ENCODE data around the gene ELMO1. TPM values are rescaled to one million over a fixed set of nuclear protein-coding genes. Genes with fewer than 3 reads are reported as not detected.

Gene ELMO1
- total RNA-seq, 1 donor from 2014 or later = not detected

GRCh38 chr7:36984710-36985312, 463.9 kb downstream of the ELMO1 start:
- H3K9me3 Mint-ChIP-seq (ENCODE audit: unreplicated experiment) = no peaks in the 10 kb centered on the region
- peaks cover 6% of the 10 kb centered on the region for H3K4me1 Mint-ChIP-seq (ENCODE audit: unreplicated experiment)
- DNase-seq (ENCODE audit: extremely low spot score, unreplicated experiment) = no peak
- no peak for TF ChIP-seq CTCF (IDR thresholded peaks at IDR 0.05)
- H3K4me3 Mint-ChIP-seq (ENCODE audit: unreplicated experiment) = no peak overlapping the region
- no peaks in the 10 kb centered on the region for H3K36me3 Mint-ChIP-seq (ENCODE audit: unreplicated experiment)
- H3K27ac Mint-ChIP-seq (ENCODE audit: unreplicated experiment) = no peak overlapping the region
- H3K27me3 Mint-ChIP-seq (ENCODE audit: unreplicated experiment) = peaks cover 27% of the 10 kb centered on the region

- Mint-ChIP-seq H3K36me3 (ENCODE audit: unreplicated experiment) (no peaks in the 10 kb centered on the region), H3K9me3 (ENCODE audit: unreplicated experiment) (no peaks in the 10 kb centered on the region), H3K27ac (ENCODE audit: unreplicated experiment) (no peak overlapping the region), H3K4me1 (ENCODE audit: unreplicated experiment) (peaks cover 6% of the 10 kb centered on the region), H3K27me3 (ENCODE audit: unreplicated experiment) (peaks cover 27% of the 10 kb centered on the region), H3K4me3 (ENCODE audit: unreplicated experiment) (no peak overlapping the region)
- DNase-seq (ENCODE audit: extremely low spot score, unreplicated experiment) = no peak
- no peak for TF ChIP-seq CTCF (IDR thresholded peaks at IDR 0.05)
Measured at GRCh38 chr7:36984041-36984521, 464.6 kb downstream of the ELMO1 start.

- H3K27ac Mint-ChIP-seq (ENCODE audit: unreplicated experiment) = no peak overlapping the region
- H3K4me1 Mint-ChIP-seq (ENCODE audit: unreplicated experiment) = peaks cover 6% of the 10 kb centered on the region
- no peaks in the 10 kb centered on the region for H3K36me3 Mint-ChIP-seq (ENCODE audit: unreplicated experiment)
- H3K4me3 Mint-ChIP-seq (ENCODE audit: unreplicated experiment) = no peak overlapping the region
- no peak for DNase-seq (ENCODE audit: extremely low spot score, unreplicated experiment)
- H3K27me3 Mint-ChIP-seq (ENCODE audit: unreplicated experiment) = peaks cover 27% of the 10 kb centered on the region
- H3K9me3 Mint-ChIP-seq (ENCODE audit: unreplicated experiment) = no peaks in the 10 kb centered on the region
- TF ChIP-seq CTCF (IDR thresholded peaks at IDR 0.05) = no peak
Measured at GRCh38 chr7:36982766-36983165, 465.9 kb downstream of the ELMO1 start.

GRCh38 chr7:36979810-36980248, 468.8 kb downstream of the ELMO1 start:
- H3K36me3 Mint-ChIP-seq (ENCODE audit: unreplicated experiment) = no peaks in the 10 kb centered on the region
- H3K27me3 Mint-ChIP-seq (ENCODE audit: unreplicated experiment) = peaks cover 10% of the 10 kb centered on the region
- DNase-seq (ENCODE audit: extremely low spot score, unreplicated experiment) = no peak
- H3K27ac Mint-ChIP-seq (ENCODE audit: unreplicated experiment) = no peak overlapping the region
- no peak for TF ChIP-seq CTCF (IDR thresholded peaks at IDR 0.05)
- no peak overlapping the region for H3K4me3 Mint-ChIP-seq (ENCODE audit: unreplicated experiment)
- H3K4me1 Mint-ChIP-seq (ENCODE audit: unreplicated experiment) = peaks cover 3% of the 10 kb centered on the region
- H3K9me3 Mint-ChIP-seq (ENCODE audit: unreplicated experiment) = no peaks in the 10 kb centered on the region

GRCh38 chr7:36978461-36978860, 470.2 kb downstream of the ELMO1 start:
- H3K4me1 Mint-ChIP-seq (ENCODE audit: unreplicated experiment) = no peaks in the 10 kb centered on the region
- no peaks in the 10 kb centered on the region for H3K27me3 Mint-ChIP-seq (ENCODE audit: unreplicated experiment)

More at GRCh38 chr7:36978461-36978860, 470.2 kb downstream of the ELMO1 start:
- Mint-ChIP-seq H3K27ac (ENCODE audit: unreplicated experiment) (no peak overlapping the region), H3K9me3 (ENCODE audit: unreplicated experiment) (no peaks in the 10 kb centered on the region), H3K4me3 (ENCODE audit: unreplicated experiment) (no peak overlapping the region), H3K36me3 (ENCODE audit: unreplicated experiment) (no peaks in the 10 kb centered on the region)
- no peak for DNase-seq (ENCODE audit: extremely low spot score, unreplicated experiment)
- TF ChIP-seq CTCF (IDR thresholded peaks at IDR 0.05) = no peak
